ENCODE results near the gene NOS1AP. TPM values are rescaled to one million over a fixed set of nuclear protein-coding genes. Genes with fewer than 3 reads are reported as not detected.

Gene NOS1AP
- total and polyA plus RNA-seq, 12 donors, result 0.37 to 12.0 (median 3.1) TPM

DNA sequence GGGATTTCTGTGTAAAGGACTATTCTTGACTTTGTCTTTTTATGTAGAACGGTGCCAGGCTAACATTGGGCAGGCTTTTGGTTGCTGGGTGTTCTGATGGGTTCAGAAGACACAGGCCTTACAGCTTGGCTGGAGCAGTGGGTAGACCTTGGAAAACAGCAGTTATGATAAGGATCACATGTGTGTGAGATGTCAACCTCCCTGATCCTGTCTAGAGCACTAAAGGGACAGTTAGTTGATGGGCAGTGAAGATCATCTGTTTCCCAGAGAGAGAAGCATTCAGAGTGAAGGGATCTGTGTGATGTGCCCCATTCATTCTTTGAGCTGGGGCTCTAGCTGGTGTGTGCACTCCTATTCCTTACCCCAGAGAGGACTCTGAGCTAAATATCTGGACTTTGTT, 88.0 kb downstream of the NOS1AP start:
- no peaks in the 10 kb centered on the region for H3K36me3 ChIP-seq (replicated peaks in 1 of 2)
- no peak overlapping the region for H3K4me3 ChIP-seq
- WGBS, 4 donors, result 67 to 84% (median 71%) methylated on average over 1 of the region's 1 CpG
- no peaks in the 10 kb centered on the region for H3K4me1 ChIP-seq (replicated peaks in 1 of 2)
- intact Hi-C loops (cut with DNase I), result no loop called here
- no peak overlapping the region for H3K27ac ChIP-seq
- no peaks in the 10 kb centered on the region for H3K27me3 ChIP-seq
- TF ChIP-seq POLR2A (IDR thresholded peaks at IDR 0.05), result no peak
- TF ChIP-seq, protein P1, sequence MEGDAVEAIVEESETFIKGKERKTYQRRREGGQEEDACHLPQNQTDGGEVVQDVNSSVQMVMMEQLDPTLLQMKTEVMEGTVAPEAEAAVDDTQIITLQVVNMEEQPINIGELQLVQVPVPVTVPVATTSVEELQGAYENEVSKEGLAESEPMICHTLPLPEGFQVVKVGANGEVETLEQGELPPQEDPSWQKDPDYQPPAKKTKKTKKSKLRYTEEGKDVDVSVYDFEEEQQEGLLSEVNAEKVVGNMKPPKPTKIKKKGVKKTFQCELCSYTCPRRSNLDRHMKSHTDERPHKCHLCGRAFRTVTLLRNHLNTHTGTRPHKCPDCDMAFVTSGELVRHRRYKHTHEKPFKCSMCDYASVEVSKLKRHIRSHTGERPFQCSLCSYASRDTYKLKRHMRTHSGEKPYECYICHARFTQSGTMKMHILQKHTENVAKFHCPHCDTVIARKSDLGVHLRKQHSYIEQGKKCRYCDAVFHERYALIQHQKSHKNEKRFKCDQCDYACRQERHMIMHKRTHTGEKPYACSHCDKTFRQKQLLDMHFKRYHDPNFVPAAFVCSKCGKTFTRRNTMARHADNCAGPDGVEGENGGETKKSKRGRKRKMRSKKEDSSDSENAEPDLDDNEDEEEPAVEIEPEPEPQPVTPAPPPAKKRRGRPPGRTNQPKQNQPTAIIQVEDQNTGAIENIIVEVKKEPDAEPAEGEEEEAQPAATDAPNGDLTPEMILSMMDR (IDR thresholded peaks at IDR 0.05), result no peak
- no peak for DNase-seq
- no peaks in the 10 kb centered on the region for H3K9me3 ChIP-seq (replicated peaks in 1 of 3)

DNA sequence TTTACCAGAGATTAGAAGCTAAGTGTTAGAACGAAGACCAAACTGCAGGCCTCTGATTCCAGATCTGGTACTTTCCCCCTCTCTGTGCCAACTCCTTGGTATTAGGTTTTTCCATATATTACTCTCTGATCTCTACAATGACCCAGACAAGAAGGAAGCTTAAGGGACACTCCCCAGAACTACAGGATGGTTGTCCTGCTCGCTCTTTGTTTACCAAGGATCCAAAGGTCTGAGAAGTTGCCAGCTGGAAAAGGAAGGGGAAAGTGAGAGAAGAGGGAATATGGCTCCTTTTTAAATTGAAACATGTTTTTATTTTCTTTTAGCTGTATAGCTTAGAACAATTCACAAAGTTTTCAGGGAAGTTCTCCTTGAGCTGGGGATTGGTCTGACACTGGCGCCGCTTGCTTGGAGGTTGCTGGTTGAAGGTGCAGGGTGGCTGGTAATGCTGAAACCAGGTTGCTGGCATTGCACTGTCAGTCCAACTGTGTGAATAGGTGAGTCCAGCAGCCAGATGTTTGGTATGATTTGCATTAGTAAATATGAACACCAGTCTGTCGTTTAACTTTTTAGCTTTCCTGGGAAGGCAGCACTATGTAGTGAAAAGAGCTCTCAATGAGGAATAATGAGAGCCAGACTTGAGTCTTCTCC, 89.3 kb downstream of the NOS1AP start:
- intact Hi-C loops (cut with DNase I), result no loop called here
- Histone ChIP-seq H3K9me3 (replicated peaks in 1 of 3) (no peaks in the 10 kb centered on the region), H3K4me1 (replicated peaks in 1 of 2) (no peaks in the 10 kb centered on the region), H3K4me3 (no peak overlapping the region), H3K27ac (no peak overlapping the region), H3K27me3 (no peaks in the 10 kb centered on the region), H3K36me3 (replicated peaks in 1 of 2) (no peaks in the 10 kb centered on the region)
- 68 to 91% (median 70%) methylated on average over 5 of the region's 5 CpGs for WGBS, 4 donors
- TF ChIP-seq, protein P1 (IDR thresholded peaks at IDR 0.05), result no peak
- no peak for TF ChIP-seq POLR2A (IDR thresholded peaks at IDR 0.05)
- no peak for DNase-seq

DNA sequence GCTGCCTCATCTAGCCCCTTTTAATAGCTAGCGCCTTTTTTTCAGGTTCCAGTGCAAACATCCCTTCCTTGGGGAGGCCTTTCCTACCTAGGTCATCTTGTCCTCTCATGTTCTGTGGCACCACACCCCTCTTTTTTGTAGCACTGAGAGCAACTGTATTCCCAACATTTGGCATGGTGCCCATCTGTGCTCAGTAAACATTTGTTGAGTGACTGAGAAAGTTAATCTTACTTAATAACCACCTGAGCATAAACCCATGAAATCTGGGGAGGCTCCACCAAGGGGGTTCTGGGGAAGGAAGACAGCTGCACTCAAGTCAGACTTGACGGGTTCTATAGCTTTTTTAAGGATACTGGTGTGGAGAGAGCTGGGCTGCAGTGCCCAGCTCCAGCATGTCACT, 90.0 kb downstream of the NOS1AP start:
- Histone ChIP-seq H3K4me3 (no peak overlapping the region), H3K27me3 (no peaks in the 10 kb centered on the region), H3K27ac (no peak overlapping the region), H3K4me1 (replicated peaks in 1 of 2) (no peaks in the 10 kb centered on the region), H3K36me3 (replicated peaks in 1 of 2) (no peaks in the 10 kb centered on the region), H3K9me3 (replicated peaks in 1 of 3) (no peaks in the 10 kb centered on the region)
- intact Hi-C loops (cut with DNase I), result no loop called here
- TF ChIP-seq POLR2A (IDR thresholded peaks at IDR 0.05), result no peak
- TF ChIP-seq, protein P1 (IDR thresholded peaks at IDR 0.05), result no peak
- WGBS, 4 donors, result 90 to 98% (median 95%) methylated on average over 2 of the region's 2 CpGs
- DNase-seq, result no peak

DNA sequence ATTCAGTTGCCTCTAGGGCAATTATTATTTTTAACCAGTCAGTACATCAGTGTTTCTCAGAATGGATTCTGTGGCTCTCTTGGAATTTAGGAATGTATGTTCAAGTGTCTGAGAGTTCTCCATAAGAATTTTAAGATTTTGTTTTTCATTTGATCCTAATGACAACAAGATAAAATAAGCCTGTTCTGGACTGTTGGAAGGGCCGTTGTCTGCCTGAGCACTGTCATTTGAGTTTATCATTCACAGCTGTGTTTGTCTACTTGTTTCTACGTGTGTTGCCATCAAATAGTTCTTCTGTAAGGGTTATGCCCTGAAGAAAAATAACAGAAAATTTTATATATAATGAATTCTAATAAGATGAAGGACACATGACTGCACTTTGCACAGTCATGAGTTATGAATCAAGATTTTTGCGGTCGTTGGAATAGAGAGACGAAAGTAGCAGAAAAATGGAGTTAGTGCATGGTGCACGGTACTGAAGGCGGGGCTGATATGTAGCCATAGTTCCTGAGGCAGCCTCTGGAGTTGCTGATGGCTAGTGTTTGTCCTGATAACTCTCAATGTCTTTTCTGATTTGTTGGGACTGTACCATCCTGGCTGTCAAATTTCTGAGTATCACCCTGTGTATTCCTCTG, 92.5 kb downstream of the NOS1AP start:
- Histone ChIP-seq H3K9me3 (replicated peaks in 1 of 3) (no peaks in the 10 kb centered on the region), H3K27ac (no peak overlapping the region), H3K4me1 (replicated peaks in 1 of 2) (peaks cover 0 to 7% of the 10 kb centered on the region in 2 donors), H3K4me3 (no peak overlapping the region), H3K36me3 (replicated peaks in 1 of 2) (no peaks in the 10 kb centered on the region), H3K27me3 (no peaks in the 10 kb centered on the region)
- 60 to 81% (median 78%) methylated on average over 7 of the region's 7 CpGs for WGBS, 4 donors
- TF ChIP-seq POLR2A (IDR thresholded peaks at IDR 0.05), result no peak
- TF ChIP-seq, protein P1 (IDR thresholded peaks at IDR 0.05), result no peak
- no peak for DNase-seq
- intact Hi-C loops (cut with DNase I), result no loop called here
